CD4-positive, alpha-beta T cell treated with Interferon gamma for 1 hour (primary cell): ENCODE results near the gene NRXN2.
A peak's percentile ranks its signal among the peaks of the same experiment; 100 is the strongest.

ENCODE experiments used
- DNase-seq: peaks from one replicate; pipeline ENCODE4 v3.0.0-alpha.2; 2020

The NRXN2 gene

DNA sequence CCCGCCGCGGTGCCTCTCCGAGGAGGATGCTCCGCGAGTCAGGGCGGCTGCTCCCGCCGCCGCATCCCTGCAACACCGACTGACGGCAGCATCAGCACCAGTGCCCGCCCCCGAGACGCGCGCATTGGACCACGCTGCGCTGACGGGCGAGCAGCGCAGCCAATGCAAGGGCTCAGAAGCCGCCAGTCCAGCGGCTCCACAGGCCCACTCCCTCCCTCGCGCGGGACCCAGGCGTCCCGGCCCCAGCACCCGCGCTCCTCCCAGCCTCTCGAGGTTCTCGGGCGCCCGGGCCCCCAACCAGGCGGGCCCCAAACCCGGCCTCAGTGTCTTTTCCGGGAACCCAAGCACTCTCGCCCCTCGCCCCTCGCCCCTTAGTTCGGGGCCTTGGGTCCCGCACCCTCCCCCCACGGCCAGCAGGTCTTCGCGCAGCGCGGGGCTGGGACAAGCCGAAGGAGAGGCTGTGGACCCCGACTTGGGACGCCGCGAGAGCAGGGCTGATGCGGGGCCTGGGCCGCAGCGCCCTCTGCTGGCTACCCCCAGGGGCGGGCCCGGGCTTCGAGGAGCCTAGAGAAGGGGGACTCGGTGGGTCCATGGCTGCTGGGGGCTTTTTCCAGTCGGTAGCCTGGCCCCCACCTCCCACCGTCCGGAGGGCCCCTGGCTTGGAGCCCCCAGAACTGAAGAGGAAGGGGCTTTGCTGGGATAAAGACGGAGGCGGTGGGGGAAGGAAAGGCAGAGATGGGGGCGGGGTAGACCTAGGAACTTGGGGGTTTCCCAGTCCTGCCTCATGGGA lies at the start of gene NRXN2:
Gene NRXN2 (minus strand): TSS at position 81 of the 790 bp plus-strand sequence. CDS start 9,498 bp downstream, outside the sequence.
- peak; percentile 85 for DNase-seq

DNA sequence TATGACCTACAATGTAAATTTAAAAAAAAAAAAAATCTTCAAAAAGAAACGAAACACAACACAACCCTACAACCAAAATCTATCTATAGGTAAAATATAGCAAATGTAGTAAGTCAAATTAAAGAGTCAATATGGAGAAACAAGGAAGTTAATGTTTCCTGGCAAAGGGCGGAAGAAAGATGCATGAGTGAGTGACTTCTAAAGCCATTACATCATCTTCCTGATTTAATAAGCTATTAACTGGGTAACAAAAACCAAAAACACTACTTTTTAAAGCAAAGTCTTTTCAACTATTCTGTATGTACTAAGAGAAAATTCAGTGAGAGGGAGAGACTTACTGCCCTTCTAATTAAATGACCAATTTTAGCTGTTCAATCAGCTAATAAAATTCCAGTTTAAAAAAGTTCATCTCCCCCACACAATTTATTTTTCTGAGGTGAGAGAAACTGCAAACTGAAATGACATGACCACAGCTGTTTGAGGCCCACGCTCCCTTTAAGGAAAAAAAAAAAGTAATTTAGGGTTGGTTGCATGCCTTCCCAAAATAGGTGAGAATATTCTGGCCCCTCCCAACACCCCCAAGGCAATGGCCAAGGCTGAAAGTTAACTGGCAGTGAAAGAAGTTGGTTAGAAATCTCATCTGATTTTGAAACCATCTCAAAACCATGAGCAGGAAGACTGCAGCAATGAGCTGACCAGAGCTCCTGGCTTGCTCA lies 49.5 kb upstream of the NRXN2 start:
- no peak for DNase-seq

DNA sequence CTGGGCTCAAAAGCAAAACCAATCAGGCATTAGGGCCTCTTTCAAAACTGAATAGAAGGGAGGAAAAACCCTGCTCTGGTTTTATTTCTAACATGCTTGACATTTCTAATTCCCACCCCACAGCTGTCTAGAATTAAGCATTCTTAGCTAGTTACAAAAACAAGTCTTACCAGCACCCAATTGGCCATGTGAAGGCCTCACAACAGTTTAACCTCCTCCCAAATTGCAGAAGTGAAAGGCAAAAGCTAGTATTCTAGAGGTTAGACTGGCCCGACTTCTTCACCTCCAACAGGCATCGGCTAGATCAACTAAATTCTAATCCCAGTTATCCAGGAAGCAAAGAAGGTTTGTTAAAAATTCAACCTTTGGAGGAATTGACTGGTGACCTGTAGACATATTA lies 48.9 kb upstream of the NRXN2 start:
- peak; percentile 13 for DNase-seq

DNA sequence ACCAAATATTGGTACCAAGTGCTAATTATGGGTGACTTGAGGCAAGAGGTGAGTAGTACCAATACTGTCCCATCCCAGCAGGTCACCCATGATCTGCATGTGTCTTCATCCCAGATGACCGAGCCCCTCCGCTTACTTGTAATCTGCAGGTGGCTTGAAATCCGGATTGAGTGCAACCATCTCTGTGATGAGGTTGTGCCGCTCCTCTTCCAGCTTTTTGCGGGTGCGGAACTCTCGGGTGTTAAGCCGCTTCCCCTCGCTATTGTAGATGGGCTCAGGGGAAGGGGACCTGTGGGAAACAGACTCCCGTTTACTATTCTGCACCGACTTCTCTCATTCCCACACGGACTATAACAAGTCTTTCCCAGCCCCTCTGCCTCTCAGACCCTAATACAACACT lies 47.1 kb upstream of the NRXN2 start:
- DNase-seq, result no peak

DNA sequence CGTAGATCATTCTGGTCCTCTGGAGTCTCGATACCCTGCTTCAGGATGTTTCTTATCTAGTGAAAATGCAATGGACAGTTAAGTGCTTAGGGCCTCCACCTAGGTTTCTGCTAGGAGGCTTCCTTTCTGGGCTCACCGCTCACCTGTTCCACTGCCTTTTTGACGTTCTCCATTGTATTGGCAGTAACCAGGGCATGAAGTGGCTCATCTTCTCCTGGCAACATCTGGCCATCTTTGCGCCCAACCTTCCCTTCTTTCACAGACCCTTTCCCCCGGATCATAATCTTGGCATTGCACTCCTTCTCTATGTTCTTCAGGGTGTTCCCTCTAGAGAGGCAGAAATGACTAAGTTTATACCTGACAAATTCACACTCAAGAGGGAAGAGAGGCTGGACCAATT lies 46.3 kb upstream of the NRXN2 start:
- no peak for DNase-seq

GRCh38 chr11:64768300-64768694 lies 45.3 kb upstream of the NRXN2 start:
- no peak for DNase-seq

GRCh38 chr11:64767344-64768299 lies 44.6 kb upstream of the NRXN2 start:
- DNase-seq, result peak; percentile 72

GRCh38 chr11:64766881-64767280 lies 43.9 kb upstream of the NRXN2 start:
- DNase-seq, result no peak

DNA sequence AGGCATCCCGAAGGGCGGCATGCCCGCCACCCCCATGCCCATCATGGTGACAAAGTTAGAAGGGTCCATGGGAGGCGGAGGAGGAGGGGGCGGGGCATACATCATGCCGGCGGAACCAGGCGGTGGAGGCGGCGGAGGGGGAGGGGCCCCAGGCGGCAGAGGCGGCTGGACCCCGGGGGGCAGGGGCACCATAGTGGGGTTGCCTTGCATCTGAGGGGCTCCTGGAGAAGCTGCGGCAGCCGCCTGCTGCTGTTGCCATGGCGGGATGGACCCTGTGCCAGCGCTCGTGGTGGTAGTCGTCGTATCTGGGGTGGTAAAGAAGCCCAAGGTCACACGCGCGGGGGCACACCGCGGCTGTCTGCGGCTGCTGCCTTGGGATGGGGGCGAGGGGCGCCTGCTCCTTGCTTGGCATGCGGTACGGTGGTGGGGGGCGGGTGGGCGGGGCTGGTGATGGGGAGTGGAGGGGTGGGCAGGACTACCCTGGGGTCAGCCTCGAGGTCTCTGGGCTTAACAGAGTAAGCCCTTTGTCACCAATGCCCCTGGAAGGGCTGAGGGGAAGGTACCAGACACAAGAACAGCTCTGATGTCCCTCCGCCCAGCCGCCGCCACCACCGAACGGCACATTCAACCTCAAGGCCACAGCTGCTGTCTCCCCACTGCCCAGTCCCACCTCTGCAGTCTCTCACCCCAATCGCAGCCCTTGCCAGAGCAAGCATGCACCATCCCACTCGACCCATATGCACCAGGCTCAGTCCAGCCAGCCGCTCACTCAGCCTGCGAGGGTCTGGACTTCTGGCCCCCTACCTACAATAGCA lies 43.1 kb upstream of the NRXN2 start:
- no peak for DNase-seq

DNA sequence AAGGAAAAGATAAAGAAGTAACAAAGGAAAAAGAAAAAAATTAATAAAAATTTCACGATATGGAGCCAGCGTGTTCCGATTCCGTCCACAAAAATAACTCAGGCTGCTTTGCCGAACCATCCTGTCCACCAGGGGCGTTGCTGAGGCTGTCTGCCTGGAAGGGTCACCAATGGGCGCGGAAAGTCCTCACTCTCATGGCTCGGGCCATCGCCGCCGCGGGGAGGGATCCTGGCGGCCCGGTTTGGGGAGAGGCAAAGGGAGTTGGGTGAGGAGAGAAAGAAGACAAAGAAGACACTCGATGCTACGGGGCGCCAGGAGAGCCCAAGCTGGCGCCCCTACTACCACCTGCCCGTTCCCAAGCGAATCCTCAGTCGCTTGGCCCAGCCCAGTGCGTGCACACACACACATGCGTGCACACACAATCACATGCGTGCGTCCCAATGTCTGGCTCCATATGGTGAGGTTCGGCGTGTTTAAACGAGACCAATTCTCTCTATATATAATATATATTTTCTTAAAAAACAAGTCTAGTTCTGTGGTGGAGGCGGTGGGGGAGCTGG lies 42.4 kb upstream of the NRXN2 start:
- no peak for DNase-seq

GRCh38 chr11:64764753-64765152 lies 41.8 kb upstream of the NRXN2 start:
- no peak for DNase-seq

DNA sequence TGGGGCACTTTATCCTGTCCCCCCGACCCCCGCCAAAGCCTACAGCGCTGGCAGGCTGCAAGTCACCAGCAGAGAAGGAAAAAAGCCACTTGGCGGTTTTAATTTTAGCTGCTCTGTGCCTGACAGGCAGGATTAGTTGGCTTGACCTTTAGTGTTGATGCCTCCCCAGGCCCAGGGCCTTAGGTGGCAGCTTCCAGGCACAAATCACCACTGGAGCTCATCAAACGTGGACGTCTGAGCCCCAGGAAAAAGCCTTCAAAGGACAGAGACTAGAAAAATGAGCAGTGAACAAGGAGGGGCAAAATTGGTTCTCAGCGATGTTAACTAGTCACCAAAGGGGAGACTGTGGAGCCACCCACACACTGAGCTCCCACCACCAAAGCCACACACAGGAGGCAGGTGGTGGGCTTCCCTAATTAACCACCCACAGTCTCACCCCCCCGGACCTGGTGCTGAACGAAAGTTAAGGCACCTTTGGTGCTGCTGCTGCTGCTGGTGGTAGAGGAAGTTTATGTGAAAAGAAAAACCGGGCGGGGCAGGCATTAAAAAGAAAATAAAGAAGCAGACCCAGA lies 41.1 kb upstream of the NRXN2 start:
- peak; percentile 71 for DNase-seq

- peak; percentile 11 for DNase-seq
Measured at GRCh38 chr11:64763526-64764039, 40.6 kb upstream of the NRXN2 start.

- peak; percentile 36 for DNase-seq
Measured at GRCh38 chr11:64762674-64763525, 39.9 kb upstream of the NRXN2 start.

DNA sequence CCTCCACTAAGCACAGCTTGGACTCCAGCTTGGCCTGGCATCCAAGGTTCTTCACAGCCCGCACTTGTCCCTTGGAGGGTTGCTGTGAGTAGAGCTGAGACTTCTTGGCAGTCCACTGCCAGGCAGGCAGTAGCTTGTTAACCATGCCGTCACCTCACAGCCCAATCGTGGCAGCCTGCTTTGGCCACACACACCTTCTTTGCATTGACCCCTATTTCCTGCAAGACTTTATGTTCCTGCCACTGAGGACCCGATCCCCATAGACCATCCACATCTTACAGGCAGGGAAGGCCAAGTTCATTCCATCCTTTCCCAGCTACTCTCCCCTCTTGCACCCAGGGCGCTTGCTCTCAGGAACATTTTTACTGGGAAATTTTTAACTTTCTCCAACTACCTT lies 39.3 kb upstream of the NRXN2 start:
- peak; percentile 33 for DNase-seq

DNA sequence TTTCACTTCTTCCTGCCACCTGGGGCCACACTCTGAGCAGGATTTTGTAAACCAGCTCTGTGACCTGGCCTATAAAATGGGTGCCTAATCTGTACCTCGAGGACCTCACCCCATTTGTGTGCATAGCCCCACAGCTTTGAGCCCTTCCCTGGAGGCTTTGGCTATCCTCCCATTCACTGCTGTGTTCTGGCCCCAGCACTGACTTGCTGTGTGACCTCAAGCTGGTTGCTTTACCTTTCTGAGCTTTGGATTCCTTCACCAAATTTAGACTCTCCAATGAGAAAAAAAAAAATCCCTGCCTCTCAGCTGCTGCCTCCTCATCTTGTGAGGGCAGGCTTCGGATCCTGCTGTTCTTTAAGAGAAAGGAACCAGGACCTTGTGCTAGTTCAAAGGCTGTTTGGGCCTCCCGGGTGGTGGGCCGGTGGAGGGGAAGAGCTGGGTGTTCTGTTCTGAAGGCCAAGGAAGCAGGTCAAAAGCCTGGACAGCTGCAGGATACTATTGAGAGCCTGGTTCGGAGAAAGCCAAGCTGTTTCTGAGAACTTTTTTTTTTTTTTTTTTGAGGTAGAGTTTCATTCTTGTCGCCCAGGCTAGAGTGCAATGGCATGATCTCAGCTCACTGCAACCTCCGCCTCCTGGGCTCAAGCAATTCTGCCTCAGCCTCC lies 37.9 kb upstream of the NRXN2 start:
- no peak for DNase-seq

DNA sequence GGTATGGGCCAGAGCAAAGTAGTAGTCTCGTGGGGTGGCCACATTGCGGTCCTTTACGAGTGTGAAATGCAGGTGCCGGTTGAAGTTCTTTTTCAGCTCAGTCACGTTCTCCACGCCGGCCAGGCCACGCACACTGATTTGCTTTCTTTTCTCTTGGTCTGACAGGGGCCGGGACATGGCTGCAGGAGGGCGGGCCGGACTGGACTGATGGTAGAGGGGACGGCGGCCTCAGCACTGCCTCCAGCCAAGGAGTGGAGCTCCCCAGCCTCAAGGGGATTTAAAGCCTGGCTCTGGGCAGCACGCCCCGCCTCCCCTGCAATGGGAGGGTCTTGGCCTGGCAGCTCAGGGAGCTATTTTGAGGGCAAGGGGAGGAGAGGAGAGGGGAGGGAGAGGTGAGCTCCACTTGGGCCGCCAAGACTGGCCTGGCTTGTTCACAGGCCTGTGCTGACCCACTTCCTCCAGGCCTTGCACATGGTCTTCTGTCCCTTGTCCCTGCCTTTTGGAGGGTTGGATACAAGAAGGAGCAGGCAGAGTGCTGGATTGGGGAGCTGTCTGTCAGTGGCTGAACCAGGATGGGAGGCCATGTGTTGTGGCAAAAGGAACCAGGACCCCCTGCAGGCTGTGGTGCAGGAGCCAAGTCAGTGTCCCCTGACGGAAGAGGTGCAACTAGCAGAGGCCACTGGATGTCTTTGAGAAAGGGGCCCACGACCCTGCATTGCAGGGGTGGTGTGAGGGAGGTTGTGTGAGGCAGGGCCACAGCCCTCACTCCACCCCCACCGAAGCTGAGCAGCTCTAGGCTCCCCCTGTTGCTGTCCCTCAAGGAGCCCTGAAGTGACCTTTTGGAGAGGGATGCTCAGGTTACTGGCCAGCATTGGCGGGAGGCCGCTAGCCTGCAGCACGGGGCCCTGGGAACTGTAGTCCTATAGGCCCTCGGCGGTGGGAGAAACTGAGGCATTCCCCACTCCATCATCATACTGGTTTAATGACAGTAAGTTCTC lies 37.0 kb upstream of the NRXN2 start, which contains the start of gene PYGM:
Gene PYGM (minus strand): TSS at position 253 of the 998 bp plus-strand sequence. CDS start 76 bp downstream, at position 177.
- DNase-seq, result peak; percentile 14

DNA sequence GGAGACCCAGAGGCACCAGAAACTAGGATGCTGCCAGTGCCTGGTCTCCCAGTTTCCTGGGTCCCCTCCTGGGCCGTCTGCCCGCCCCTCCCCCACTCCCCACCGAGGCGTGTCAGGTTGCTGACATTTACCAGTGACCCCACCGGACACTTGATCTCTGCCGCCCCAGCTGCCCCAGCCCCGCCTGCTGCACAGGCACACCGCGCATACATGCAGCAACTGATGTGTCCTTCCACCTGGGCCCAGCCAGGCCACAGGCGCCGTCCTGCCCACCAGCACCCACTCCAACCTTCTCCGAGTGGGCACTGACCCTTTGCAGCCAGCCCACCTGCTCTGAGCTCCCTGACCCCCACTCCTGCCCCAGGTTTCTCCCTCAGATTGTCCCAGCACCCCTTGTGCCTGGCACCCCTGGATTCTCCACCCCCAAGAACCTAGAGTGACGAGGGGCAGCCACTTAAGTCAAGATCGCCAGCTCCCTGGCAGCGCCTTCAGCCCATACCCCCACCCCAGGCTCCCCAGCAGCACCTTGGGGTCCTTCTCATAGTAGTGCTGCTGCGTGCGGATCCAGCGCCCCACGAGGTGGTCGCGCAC lies 36.2 kb upstream of the NRXN2 start:
- no peak for DNase-seq
